Urinary bladder (tissue), 4 donors: Measurements from ENCODE around the gene MCC. TPM values are rescaled to one million over a fixed set of nuclear protein-coding genes. Genes with fewer than 3 reads are reported as not detected.

ENCODE experiments used
- DNase-seq: peaks from one replicate; pipeline ENCODE4 v3.0.0-alpha.2; 2015; ENCODE audit errors: extremely low spot score
- H3K27ac ChIP-seq: one replicate; pipeline ENCODE4 v1.5.1; 2013; ENCODE audit warnings: low read depth, mild to moderate bottlenecking, moderate library complexity
- H3K36me3 ChIP-seq: one replicate; pipeline ENCODE4 v1.6.1; 2013; ENCODE audit warnings: mild to moderate bottlenecking, moderate library complexity; ENCODE audit not compliant: insufficient read depth
- H3K4me1 ChIP-seq: one replicate; pipeline ENCODE4 v1.6.1; 2013; ENCODE audit warnings: mild to moderate bottlenecking, moderate library complexity; ENCODE audit not compliant: insufficient read depth
- H3K4me3 ChIP-seq: one replicate; pipeline ENCODE4 v1.5.1; 2013; ENCODE audit warnings: low read depth, low read length
- WGBS: extraction: QIAGEN DNeasy Blood & Tissue Kit; methylation state at CpG from one replicate; pipeline ENCODE4 v1.1.7; 2013; 5-methylcytosine and 5-hydroxymethylcytosine counted together
- polyA plus RNA-seq: library from polyadenylated mRNA; stranded (reverse); fragments of 200-250 nt; gene quantifications from one replicate; pipeline ENCODE4 v1.2.3, GENCODE V29; 2013
- total RNA-seq: library from RNA; depleted of rRNA; stranded (reverse); fragments of >200 nt; gene quantifications from one replicate; pipeline ENCODE4 v1.2.3, GENCODE V29; 2014
- donor health status: healthy with polysubstance abuse.
- donor health status: healthy.

The MCC gene
- total and polyA plus RNA-seq, 2 donors = 17.2 to 60.7 TPM

GRCh38 chr5:113270086-113270485 is 218.2 kb downstream of the MCC start:
- 92% methylated on average over 5 of the region's 5 CpGs for WGBS
- Histone ChIP-seq H3K4me3 (no peak overlapping the region), H3K36me3 (no peaks in the 10 kb centered on the region), H3K4me1 (peaks cover 5% of the 10 kb centered on the region), H3K27ac (no peak overlapping the region)
- DNase-seq = no peak

GRCh38 chr5:113269023-113269997 is 218.9 kb downstream of the MCC start:
- 76% methylated on average over 4 of the region's 4 CpGs for whole genome bisulfite sequencing
- no peak for DNase-seq
- H3K4me3 ChIP-seq = no peak overlapping the region
- no peaks in the 10 kb centered on the region for H3K36me3 ChIP-seq
- H3K4me1 ChIP-seq = peaks cover 5% of the 10 kb centered on the region
- H3K27ac ChIP-seq = no peak overlapping the region

- Histone ChIP-seq H3K4me3 (no peak overlapping the region), H3K27ac (no peak overlapping the region), H3K4me1 (peaks cover 3% of the 10 kb centered on the region), H3K36me3 (no peaks in the 10 kb centered on the region)
- WGBS = 97% methylated on average over 4 of the region's 4 CpGs
- DNase-seq = no peak
Measured at GRCh38 chr5:113268232-113268631, 220.0 kb downstream of the MCC start.

GRCh38 chr5:113267361-113267900 is 220.8 kb downstream of the MCC start:
- 82% methylated on average over 6 of the region's 6 CpGs for WGBS
- no peak overlapping the region for H3K4me3 ChIP-seq
- H3K27ac ChIP-seq = no peak overlapping the region

GRCh38 chr5:113266913-113267227 is 221.4 kb downstream of the MCC start:
- Histone ChIP-seq H3K27ac (no peak overlapping the region), H3K4me1 (peaks cover 3% of the 10 kb centered on the region), H3K4me3 (no peak overlapping the region), H3K36me3 (no peaks in the 10 kb centered on the region)
- WGBS = 78% methylated on average over 3 of the region's 3 CpGs
- no peak for DNase-seq

More at GRCh38 chr5:113267361-113267900, 220.8 kb downstream of the MCC start:
- Histone ChIP-seq H3K36me3 (no peaks in the 10 kb centered on the region), H3K4me1 (peaks cover 3% of the 10 kb centered on the region)
- no peak for DNase-seq

GRCh38 chr5:113266227-113266912 is 221.9 kb downstream of the MCC start:
- WGBS = 81% methylated on average over 4 of the region's 4 CpGs
- H3K4me3 ChIP-seq = no peak overlapping the region
- peaks cover 3% of the 10 kb centered on the region for H3K4me1 ChIP-seq
- no peak for DNase-seq
- no peaks in the 10 kb centered on the region for H3K36me3 ChIP-seq
- no peak overlapping the region for H3K27ac ChIP-seq

- 89% methylated on average over 4 of the region's 4 CpGs for WGBS
- no peak for DNase-seq
- Histone ChIP-seq H3K4me1 (peaks cover 3% of the 10 kb centered on the region), H3K36me3 (no peaks in the 10 kb centered on the region), H3K4me3 (no peak overlapping the region), H3K27ac (no peak overlapping the region)
Measured at GRCh38 chr5:113265190-113265589, 223.1 kb downstream of the MCC start.

GRCh38 chr5:113264046-113264445 is 224.2 kb downstream of the MCC start:
- H3K4me3 ChIP-seq = no peak overlapping the region
- DNase-seq = no peak
- 28% methylated on average over 6 of the region's 6 CpGs for WGBS
- no peak overlapping the region for H3K27ac ChIP-seq
- no peaks in the 10 kb centered on the region for H3K36me3 ChIP-seq
- H3K4me1 ChIP-seq = peaks cover 3% of the 10 kb centered on the region

GRCh38 chr5:113263545-113263944 is 224.7 kb downstream of the MCC start:
- no peaks in the 10 kb centered on the region for H3K36me3 ChIP-seq
- H3K4me3 ChIP-seq = no peak overlapping the region
- DNase-seq = no peak
- WGBS = 26% methylated on average over 3 of the region's 3 CpGs
- peaks cover 3% of the 10 kb centered on the region for H3K4me1 ChIP-seq
- no peak overlapping the region for H3K27ac ChIP-seq

GRCh38 chr5:113262674-113263073 is 225.6 kb downstream of the MCC start:
- Histone ChIP-seq H3K4me3 (no peak overlapping the region), H3K27ac (no peak overlapping the region)
- WGBS = 95% methylated on average over 3 of the region's 3 CpGs

GRCh38 chr5:113259034-113259433 is 229.2 kb downstream of the MCC start:
- no peak overlapping the region for H3K27ac ChIP-seq
- no peak overlapping the region for H3K4me3 ChIP-seq
- H3K4me1 ChIP-seq = peaks cover 2% of the 10 kb centered on the region
- no peaks in the 10 kb centered on the region for H3K36me3 ChIP-seq
- DNase-seq = no peak

More at GRCh38 chr5:113262674-113263073, 225.6 kb downstream of the MCC start:
- H3K36me3 ChIP-seq = no peaks in the 10 kb centered on the region
- no peak for DNase-seq
- peaks cover 3% of the 10 kb centered on the region for H3K4me1 ChIP-seq

GRCh38 chr5:113257545-113257944 is 230.7 kb downstream of the MCC start:
- Histone ChIP-seq H3K36me3 (no peaks in the 10 kb centered on the region), H3K27ac (no peak overlapping the region), H3K4me3 (no peak overlapping the region), H3K4me1 (peaks cover 2% of the 10 kb centered on the region)
- no peak for DNase-seq
- 86% methylated on average over 7 of the region's 7 CpGs for WGBS

- Histone ChIP-seq H3K4me3 (no peak overlapping the region), H3K27ac (no peak overlapping the region), H3K4me1 (peaks cover 2% of the 10 kb centered on the region), H3K36me3 (no peaks in the 10 kb centered on the region)
- 80% methylated on average over 4 of the region's 4 CpGs for WGBS
- no peak for DNase-seq
Measured at GRCh38 chr5:113256671-113257452, 231.4 kb downstream of the MCC start.
